ENCODE results near the gene NHLRC3. TPM values are rescaled to one million over a fixed set of nuclear protein-coding genes. Genes with fewer than 3 reads are reported as not detected.

Gene NHLRC3
- total RNA-seq, 2 donors from 2014 or later: 10.7 to 12.9 TPM

- ATAC-seq: no peak
- H3K27ac Mint-ChIP-seq: no peak overlapping the region
- peaks cover 6% of the 10 kb centered on the region for H3K36me3 Mint-ChIP-seq (ENCODE audit: low read depth)
- DNase-seq: no peak
- H3K4me3 Mint-ChIP-seq: no peak overlapping the region
- H3K9me3 ChIP-seq (ENCODE audit: control insufficient read depth, low read length, poor library complexity, severe bottlenecking): no peaks in the 10 kb centered on the region
- peaks cover 34% of the 10 kb centered on the region for H3K4me1 Mint-ChIP-seq
- no peaks in the 10 kb centered on the region for H3K27me3 Mint-ChIP-seq
These were observed 6.1 kb upstream of the NHLRC3 start for GRCh38 chr13:39032150-39032549.

- H3K4me1 Mint-ChIP-seq: peaks cover 41% of the 10 kb centered on the region
These were observed 4.2 kb upstream of the NHLRC3 start for GRCh38 chr13:39034085-39034484.

GRCh38 chr13:39035204-39035603, 3.1 kb upstream of the NHLRC3 start:
- no peaks in the 10 kb centered on the region for H3K27me3 Mint-ChIP-seq
- DNase-seq: no peak
- H3K4me1 Mint-ChIP-seq: peaks cover 41% of the 10 kb centered on the region
- no peak overlapping the region for H3K27ac Mint-ChIP-seq
- H3K9me3 ChIP-seq (ENCODE audit: control insufficient read depth, low read length, poor library complexity, severe bottlenecking): no peaks in the 10 kb centered on the region
- H3K4me3 Mint-ChIP-seq: peak overlapping the region; percentile 96
- H3K36me3 Mint-ChIP-seq (ENCODE audit: low read depth): peaks cover 5% of the 10 kb centered on the region
- no peak for ATAC-seq

More at GRCh38 chr13:39034085-39034484, 4.2 kb upstream of the NHLRC3 start:
- ATAC-seq: no peak
- H3K4me3 Mint-ChIP-seq: no peak overlapping the region
- no peak overlapping the region for H3K27ac Mint-ChIP-seq
- H3K36me3 Mint-ChIP-seq (ENCODE audit: low read depth): peaks cover 5% of the 10 kb centered on the region
- H3K27me3 Mint-ChIP-seq: no peaks in the 10 kb centered on the region
- DNase-seq: no peak
- H3K9me3 ChIP-seq (ENCODE audit: control insufficient read depth, low read length, poor library complexity, severe bottlenecking): no peaks in the 10 kb centered on the region

GRCh38 chr13:39035799-39036198, 2.5 kb upstream of the NHLRC3 start:
- H3K27me3 Mint-ChIP-seq: no peaks in the 10 kb centered on the region
- H3K27ac Mint-ChIP-seq: peak overlapping the region; percentile 98
- peak overlapping the region; percentile 96 for H3K4me3 Mint-ChIP-seq
- H3K9me3 ChIP-seq (ENCODE audit: control insufficient read depth, low read length, poor library complexity, severe bottlenecking): no peaks in the 10 kb centered on the region
- H3K4me1 Mint-ChIP-seq: peaks cover 41% of the 10 kb centered on the region
- no peak for ATAC-seq
- H3K36me3 Mint-ChIP-seq (ENCODE audit: low read depth): peaks cover 5% of the 10 kb centered on the region
- DNase-seq: no peak

GRCh38 chr13:39036212-39036611, 2.0 kb upstream of the NHLRC3 start:
- Mint-ChIP-seq H3K4me1 (peaks cover 43% of the 10 kb centered on the region), H3K27me3 (no peaks in the 10 kb centered on the region), H3K27ac (peak overlapping the region; percentile 98), H3K4me3 (peak overlapping the region; percentile 96), H3K36me3 (ENCODE audit: low read depth) (peaks cover 5% of the 10 kb centered on the region)
- no peak for DNase-seq
- no peaks in the 10 kb centered on the region for H3K9me3 ChIP-seq (ENCODE audit: control insufficient read depth, low read length, poor library complexity, severe bottlenecking)
- ATAC-seq: no peak

- H3K27me3 Mint-ChIP-seq: no peaks in the 10 kb centered on the region
- DNase-seq: no peak
- peak overlapping the region; percentile 98 for H3K27ac Mint-ChIP-seq
- peaks cover 3% of the 10 kb centered on the region for H3K36me3 Mint-ChIP-seq (ENCODE audit: low read depth)
- H3K4me3 Mint-ChIP-seq: peak overlapping the region; percentile 96
- no peaks in the 10 kb centered on the region for H3K9me3 ChIP-seq (ENCODE audit: control insufficient read depth, low read length, poor library complexity, severe bottlenecking)
- peak; percentile 35 for ATAC-seq
- peaks cover 36% of the 10 kb centered on the region for H3K4me1 Mint-ChIP-seq
These were observed 811 bp upstream of the NHLRC3 start for GRCh38 chr13:39037410-39037879.

GRCh38 chr13:39038569-39039030, 344 bp downstream of the NHLRC3 start:
- DNase-seq (peak in 2 of 3 donors; percentile 16 to 36), ATAC-seq (peak; percentile 59)
- Mint-ChIP-seq H3K27ac (peak overlapping the region; percentile 98), H3K4me1 (peaks cover 39% of the 10 kb centered on the region), H3K36me3 (ENCODE audit: low read depth) (peaks cover 3% of the 10 kb centered on the region), H3K27me3 (no peaks in the 10 kb centered on the region), H3K4me3 (peak overlapping the region; percentile 96)
- no peaks in the 10 kb centered on the region for H3K9me3 ChIP-seq (ENCODE audit: control insufficient read depth, low read length, poor library complexity, severe bottlenecking)

GRCh38 chr13:39039041-39039440, 785 bp downstream of the NHLRC3 start:
- Mint-ChIP-seq H3K36me3 (ENCODE audit: low read depth) (peaks cover 3% of the 10 kb centered on the region), H3K27ac (peak overlapping the region; percentile 98), H3K4me3 (peak overlapping the region; percentile 96), H3K4me1 (peaks cover 35% of the 10 kb centered on the region), H3K27me3 (no peaks in the 10 kb centered on the region)
- DNase-seq (no peak), ATAC-seq (no peak)
- no peaks in the 10 kb centered on the region for H3K9me3 ChIP-seq (ENCODE audit: control insufficient read depth, low read length, poor library complexity, severe bottlenecking)

GRCh38 chr13:39040206-39040605, 1.9 kb downstream of the NHLRC3 start:
- peaks cover 27% of the 10 kb centered on the region for H3K4me1 Mint-ChIP-seq
- ATAC-seq (no peak), DNase-seq (no peak)
- peak overlapping the region; percentile 98 for H3K27ac Mint-ChIP-seq
- peaks cover 3% of the 10 kb centered on the region for H3K36me3 Mint-ChIP-seq (ENCODE audit: low read depth)
- H3K9me3 ChIP-seq (ENCODE audit: control insufficient read depth, low read length, poor library complexity, severe bottlenecking): no peaks in the 10 kb centered on the region
- H3K4me3 Mint-ChIP-seq: peak overlapping the region; percentile 31
- no peaks in the 10 kb centered on the region for H3K27me3 Mint-ChIP-seq

GRCh38 chr13:39044536-39044935, 6.3 kb downstream of the NHLRC3 start:
- Mint-ChIP-seq H3K27me3 (no peaks in the 10 kb centered on the region), H3K36me3 (ENCODE audit: low read depth) (peaks cover 4% of the 10 kb centered on the region), H3K27ac (no peak overlapping the region), H3K4me1 (peaks cover 7% of the 10 kb centered on the region), H3K4me3 (no peak overlapping the region)
- DNase-seq (no peak), ATAC-seq (no peak)
- no peaks in the 10 kb centered on the region for H3K9me3 ChIP-seq (ENCODE audit: control insufficient read depth, low read length, poor library complexity, severe bottlenecking)

- H3K36me3 Mint-ChIP-seq (ENCODE audit: low read depth): peaks cover 4% of the 10 kb centered on the region
- no peak overlapping the region for H3K27ac Mint-ChIP-seq
- H3K27me3 Mint-ChIP-seq: no peaks in the 10 kb centered on the region
- DNase-seq: no peak
- no peaks in the 10 kb centered on the region for H3K9me3 ChIP-seq (ENCODE audit: control insufficient read depth, low read length, poor library complexity, severe bottlenecking)
- no peak overlapping the region for H3K4me3 Mint-ChIP-seq
- ATAC-seq: no peak
- peaks cover 4% of the 10 kb centered on the region for H3K4me1 Mint-ChIP-seq
These were observed 9.3 kb downstream of the NHLRC3 start for GRCh38 chr13:39047560-39047959.

GRCh38 chr13:39048806-39049205, 10.6 kb downstream of the NHLRC3 start:
- no peak for ATAC-seq
- no peak overlapping the region for H3K27ac Mint-ChIP-seq
- H3K4me3 Mint-ChIP-seq: no peak overlapping the region

GRCh38 chr13:39049274-39049673, 11.0 kb downstream of the NHLRC3 start:
- H3K27ac Mint-ChIP-seq: no peak overlapping the region
- DNase-seq (no peak), ATAC-seq (no peak)
- H3K27me3 Mint-ChIP-seq: no peaks in the 10 kb centered on the region
- peaks cover 3% of the 10 kb centered on the region for H3K4me1 Mint-ChIP-seq
- no peak overlapping the region for H3K4me3 Mint-ChIP-seq
- no peaks in the 10 kb centered on the region for H3K9me3 ChIP-seq (ENCODE audit: control insufficient read depth, low read length, poor library complexity, severe bottlenecking)
- peaks cover 4% of the 10 kb centered on the region for H3K36me3 Mint-ChIP-seq (ENCODE audit: low read depth)

More at GRCh38 chr13:39048806-39049205, 10.6 kb downstream of the NHLRC3 start:
- no peaks in the 10 kb centered on the region for H3K9me3 ChIP-seq (ENCODE audit: control insufficient read depth, low read length, poor library complexity, severe bottlenecking)
- no peaks in the 10 kb centered on the region for H3K27me3 Mint-ChIP-seq
- peaks cover 3% of the 10 kb centered on the region for H3K4me1 Mint-ChIP-seq
- DNase-seq: no peak
- peaks cover 4% of the 10 kb centered on the region for H3K36me3 Mint-ChIP-seq (ENCODE audit: low read depth)

- DNase-seq: no peak
These were observed 12.9 kb downstream of the NHLRC3 start for GRCh38 chr13:39051157-39051556.

More at GRCh38 chr13:39051157-39051556, 12.9 kb downstream of the NHLRC3 start:
- no peak overlapping the region for H3K4me3 Mint-ChIP-seq
- ATAC-seq: no peak
- no peaks in the 10 kb centered on the region for H3K27me3 Mint-ChIP-seq
- H3K27ac Mint-ChIP-seq: no peak overlapping the region
- peaks cover 4% of the 10 kb centered on the region for H3K36me3 Mint-ChIP-seq (ENCODE audit: low read depth)
- no peaks in the 10 kb centered on the region for H3K9me3 ChIP-seq (ENCODE audit: control insufficient read depth, low read length, poor library complexity, severe bottlenecking)
- peaks cover 3% of the 10 kb centered on the region for H3K4me1 Mint-ChIP-seq
